ENCODE measurements around the gene HOXC9.

HOXC9 gene

GRCh38 chr12:54050482-54050810 lies 50.5 kb downstream of the HOXC9 start:
- TF ChIP-seq, protein P1, sequence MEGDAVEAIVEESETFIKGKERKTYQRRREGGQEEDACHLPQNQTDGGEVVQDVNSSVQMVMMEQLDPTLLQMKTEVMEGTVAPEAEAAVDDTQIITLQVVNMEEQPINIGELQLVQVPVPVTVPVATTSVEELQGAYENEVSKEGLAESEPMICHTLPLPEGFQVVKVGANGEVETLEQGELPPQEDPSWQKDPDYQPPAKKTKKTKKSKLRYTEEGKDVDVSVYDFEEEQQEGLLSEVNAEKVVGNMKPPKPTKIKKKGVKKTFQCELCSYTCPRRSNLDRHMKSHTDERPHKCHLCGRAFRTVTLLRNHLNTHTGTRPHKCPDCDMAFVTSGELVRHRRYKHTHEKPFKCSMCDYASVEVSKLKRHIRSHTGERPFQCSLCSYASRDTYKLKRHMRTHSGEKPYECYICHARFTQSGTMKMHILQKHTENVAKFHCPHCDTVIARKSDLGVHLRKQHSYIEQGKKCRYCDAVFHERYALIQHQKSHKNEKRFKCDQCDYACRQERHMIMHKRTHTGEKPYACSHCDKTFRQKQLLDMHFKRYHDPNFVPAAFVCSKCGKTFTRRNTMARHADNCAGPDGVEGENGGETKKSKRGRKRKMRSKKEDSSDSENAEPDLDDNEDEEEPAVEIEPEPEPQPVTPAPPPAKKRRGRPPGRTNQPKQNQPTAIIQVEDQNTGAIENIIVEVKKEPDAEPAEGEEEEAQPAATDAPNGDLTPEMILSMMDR (IDR thresholded peaks at IDR 0.05; ENCODE audit: low read depth, low read length), result no peak
- H3K4me3 ChIP-seq (replicated peaks in 1 of 2; ENCODE audit: low read depth in 2 of 2, low read length in 2 of 2), result no peak overlapping the region
- DNase-seq (ENCODE audit: low read depth in 2 of 2), result no peak

DNA sequence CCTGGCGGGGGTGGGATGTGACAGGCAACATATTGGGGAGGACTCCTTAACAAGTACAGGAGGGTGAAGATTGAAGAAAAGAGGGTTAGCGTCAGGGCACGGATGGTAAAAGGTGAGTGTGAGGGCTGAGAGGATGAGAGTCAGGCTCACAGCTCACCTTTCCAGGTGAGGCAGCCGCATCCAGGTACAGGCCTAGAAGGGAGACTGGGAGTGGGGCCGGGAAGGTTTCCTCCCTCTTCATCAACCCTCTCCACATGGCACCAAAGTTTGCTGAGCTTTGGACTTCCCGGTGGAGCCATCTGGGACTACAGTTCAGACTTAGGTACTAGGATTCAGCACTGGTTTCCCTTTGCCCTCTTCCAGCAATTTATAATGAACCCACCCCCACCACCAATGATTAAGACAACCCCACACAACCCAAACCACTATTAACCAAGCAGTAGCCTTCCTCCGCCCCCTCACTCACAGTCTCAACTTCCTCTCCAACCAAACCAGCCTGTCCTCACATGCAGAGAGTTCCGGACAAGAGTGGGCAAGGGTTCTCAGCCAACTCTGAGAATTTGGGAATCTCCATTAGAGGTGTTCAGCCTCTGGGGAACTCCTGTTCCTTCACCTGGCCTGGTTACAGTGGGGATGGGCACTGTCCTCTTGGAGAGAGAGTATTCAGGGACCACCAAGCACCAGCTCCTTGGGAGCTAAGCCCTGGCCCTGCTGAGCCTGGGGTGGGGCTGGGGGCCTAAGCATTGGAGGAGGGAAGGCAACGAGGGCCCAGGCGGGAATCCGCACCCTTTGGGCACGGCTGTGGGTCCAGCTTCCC lies 51.3 kb downstream of the HOXC9 start:
- TF ChIP-seq, protein P1 (IDR thresholded peaks at IDR 0.05; ENCODE audit: low read depth, low read length), result no peak
- DNase-seq (ENCODE audit: low read depth in 2 of 2), result no peak
- no peak overlapping the region for H3K4me3 ChIP-seq (replicated peaks in 1 of 2; ENCODE audit: low read depth in 2 of 2, low read length in 2 of 2)

- TF ChIP-seq, protein P1 (IDR thresholded peaks at IDR 0.05; ENCODE audit: low read depth, low read length), result no peak
- H3K4me3 ChIP-seq (replicated peaks in 1 of 2; ENCODE audit: low read depth in 2 of 2, low read length in 2 of 2), result no peak overlapping the region
- no peak for DNase-seq (ENCODE audit: low read depth in 2 of 2)
These were observed 52.0 kb downstream of the HOXC9 start for GRCh38 chr12:54051874-54052437.

GRCh38 chr12:54052438-54053002 lies 52.6 kb downstream of the HOXC9 start:
- TF ChIP-seq, protein P1 (IDR thresholded peaks at IDR 0.05; ENCODE audit: low read depth, low read length), result no peak
- H3K4me3 ChIP-seq (replicated peaks in 1 of 2; ENCODE audit: low read depth in 2 of 2, low read length in 2 of 2), result no peak overlapping the region
- no peak for DNase-seq (ENCODE audit: low read depth in 2 of 2)
